Liver (tissue), 9 donors: ENCODE data around the gene CCDC77. TPM values are rescaled to one million over a fixed set of nuclear protein-coding genes. Genes with fewer than 3 reads are reported as not detected.
"Not testable (repeated sequence)": the region's sequence is repeated elsewhere in the genome, so short reads cannot be mapped to it uniquely, and the experiment has no call there.

Experiments used
- DNase-seq: peaks from one replicate; pipeline ENCODE4 v3.0.0-alpha.2; 2017; ENCODE audit warnings: low spot score
- H3K27ac ChIP-seq, 2 donors: one replicate each; pipeline ENCODE4 v1.7.0; 2013; ENCODE audit warnings: inconsistent platforms in 2 of 2, low read length in 2 of 2, control low read depth in 1 of 2, low read depth in 1 of 2, mild to moderate bottlenecking in 1 of 2
- H3K27me3 ChIP-seq, 4 donors: one replicate each; pipeline versions ENCODE4 v1.6.1 to v1.7.0; 2013; ENCODE audit warnings: low read length in 3 of 4, inconsistent platforms in 1 of 4, mild to moderate bottlenecking in 1 of 4, moderate library complexity in 1 of 4; ENCODE audit not compliant: control insufficient read depth in 4 of 4, insufficient read depth in 4 of 4
- H3K36me3 ChIP-seq, 4 donors: one replicate each; pipeline versions ENCODE4 v1.6.1 to v1.7.0; 2013; ENCODE audit warnings: low read length in 3 of 4, mild to moderate bottlenecking in 3 of 4, low read depth in 1 of 4, moderate library complexity in 1 of 4; ENCODE audit not compliant: control insufficient read depth in 4 of 4, insufficient read depth in 3 of 4
- H3K4me1 ChIP-seq, 4 donors: one replicate each; pipeline versions ENCODE4 v1.6.1 to v1.7.0; 2013; ENCODE audit warnings: low read length in 3 of 4, mild to moderate bottlenecking in 3 of 4, moderate library complexity in 1 of 4; ENCODE audit not compliant: control insufficient read depth in 4 of 4, insufficient read depth in 4 of 4
- H3K4me3 ChIP-seq, 3 donors: one replicate each; pipeline versions ENCODE4 v1.6.1 to v1.7.0; 2013; ENCODE audit warnings: low read length in 3 of 3, control low read depth in 1 of 3, low read depth in 1 of 3, mild to moderate bottlenecking in 1 of 3
- H3K9ac ChIP-seq, 2 donors: one replicate each; pipeline ENCODE4 v1.7.0; 2013; ENCODE audit warnings: low read length in 2 of 2, mild to moderate bottlenecking in 2 of 2, moderate library complexity in 2 of 2, control low read depth in 1 of 2, low read depth in 1 of 2
- H3K9me3 ChIP-seq, 4 donors: one replicate each; pipeline versions ENCODE4 v1.6.1 to v1.7.0; 2013; ENCODE audit warnings: low read length in 3 of 4; ENCODE audit not compliant: control insufficient read depth in 4 of 4
- ATF3 ChIP-seq: IDR thresholded peaks from 2 replicates; pipeline ENCODE4 v1.6.1; 2016; ENCODE audit warnings: antibody characterized with exemption
- EGR1 ChIP-seq, 2 donors: IDR thresholded peaks; 2 replicates each; pipeline ENCODE4 v1.6.1; 2016 to 2018; ENCODE audit warnings: antibody characterized with exemption in 2 of 2, low read depth in 2 of 2
- FOXA1 ChIP-seq: IDR thresholded peaks from 2 replicates; pipeline ENCODE4 v1.6.1; 2016; ENCODE audit warnings: antibody characterized with exemption
- FOXA2 ChIP-seq: IDR thresholded peaks from 2 replicates; pipeline ENCODE4 v1.6.1; 2016; ENCODE audit warnings: antibody characterized with exemption
- GABPA ChIP-seq, 2 donors: IDR thresholded peaks in 1 of 2; conservative IDR thresholded peaks in 1 of 2; 2 replicates each; pipeline ENCODE4 v1.6.1; 2016; ENCODE audit warnings: antibody characterized with exemption in 2 of 2, mild to moderate bottlenecking in 1 of 2, moderate library complexity in 1 of 2
- HNF4A ChIP-seq, 2 donors: conservative IDR thresholded peaks; 2 replicates each; pipeline ENCODE4 v1.6.1; 2016; ENCODE audit warnings: antibody characterized with exemption in 2 of 2, mild to moderate bottlenecking in 2 of 2
- HNF4G ChIP-seq: IDR thresholded peaks from 2 replicates; pipeline ENCODE4 v1.6.1; 2016; ENCODE audit warnings: antibody characterized with exemption
- JUND ChIP-seq, 2 donors: IDR thresholded peaks; 2 replicates each; pipeline ENCODE4 v1.6.1; 2016; ENCODE audit warnings: antibody characterized with exemption in 2 of 2
- NR2F2 ChIP-seq: IDR thresholded peaks from 2 replicates; pipeline ENCODE4 v1.6.1; 2016; ENCODE audit warnings: antibody characterized with exemption
- RAD21 ChIP-seq, 2 donors: IDR thresholded peaks; 2 replicates each; pipeline ENCODE4 v1.6.1; 2016; ENCODE audit warnings: antibody characterized with exemption in 2 of 2, mild to moderate bottlenecking in 2 of 2
- REST ChIP-seq: IDR thresholded peaks from 2 replicates; pipeline ENCODE4 v1.6.1; 2016; ENCODE audit warnings: antibody characterized with exemption, mild to moderate bottlenecking
- RXRA ChIP-seq, 2 donors: IDR thresholded peaks; 2 replicates each; pipeline ENCODE4 v1.6.1; 2017 to 2018; ENCODE audit warnings: antibody characterized with exemption in 2 of 2, mild to moderate bottlenecking in 1 of 2
- SP1 ChIP-seq: IDR thresholded peaks from 2 replicates; pipeline ENCODE4 v1.6.1; 2018; ENCODE audit warnings: antibody characterized with exemption, mild to moderate bottlenecking
- TAF1 ChIP-seq: conservative IDR thresholded peaks from 2 replicates; pipeline ENCODE4 v1.6.1; 2016; ENCODE audit warnings: antibody characterized with exemption, mild to moderate bottlenecking
- YY1 ChIP-seq: IDR thresholded peaks from 2 replicates; pipeline ENCODE4 v1.6.1; 2016; ENCODE audit warnings: antibody characterized with exemption, mild to moderate bottlenecking
- ZBTB33 ChIP-seq: IDR thresholded peaks from 2 replicates; pipeline ENCODE4 v1.6.1; 2016; ENCODE audit warnings: antibody characterized with exemption
- WGBS: extraction: QIAGEN DNeasy Blood & Tissue Kit; methylation state at CpG from one replicate; pipeline ENCODE4 v1.1.7; 2013; 5-methylcytosine and 5-hydroxymethylcytosine counted together
- polyA plus RNA-seq, 2 donors: library from polyadenylated mRNA; stranded (reverse) in 1 of 2; unstranded in 1 of 2; fragments of 200-250 nt in 1 of 2; fragments of >200 nt in 1 of 2; fragmentation: Nextera tagmentation in 1 of 2; extraction: Ambion mirVana in 1 of 2; gene quantifications; one replicate each; pipeline versions ENCODE4 v1.2.1 to v1.2.3, GENCODE V29; 2013 to 2015
- total RNA-seq, 2 donors: library from RNA; depleted of rRNA; stranded (reverse); fragments of >200 nt; gene quantifications; one replicate each; pipeline ENCODE4 v1.2.3, GENCODE V29; 2014
- TF ChIP-seq, protein P1 (sequence below): fragments of 150-350 bp; IDR thresholded peaks from 2 replicates; pipeline ENCODE4 v1.5.1; 2017; ENCODE audit warnings: improper control_type of control experiment, low read depth, low read length; ENCODE audit not compliant: missing input control
- TF ChIP-seq, protein P2 (sequence below): IDR thresholded peaks from 2 replicates; pipeline ENCODE4 v1.6.1; 2016; ENCODE audit warnings: antibody characterized with exemption
- donor health status: healthy.
- donor health status: healthy.
- donor health status: healthy.
- donor health status: healthy.
- donor health status: healthy.

CCDC77 gene
- total and polyA plus RNA-seq, 4 donors, result 1.2 to 4.2 (median 2.7) TPM

GRCh38 chr12:435737-436136 lies 34.3 kb downstream of the CCDC77 start:
- DNase-seq, H3K27me3 ChIP-seq, H3K4me3 ChIP-seq, H3K4me1 ChIP-seq, H3K27ac ChIP-seq, H3K9me3 ChIP-seq, H3K9ac ChIP-seq: not testable (repeated sequence)
- WGBS, result 97% methylated on average over 2 of the region's 2 CpGs
- peaks cover 2 to 15% (median 13%) of the 10 kb centered on the region in 4 donors for H3K36me3 ChIP-seq

- 56% methylated on average over 16 of the region's 16 CpGs for WGBS
- TF ChIP-seq FOXA2 (no peak), RXRA (IDR thresholded peaks at IDR 0.05) (no peak), RAD21 (IDR thresholded peaks at IDR 0.05) (peak; percentile 79 to 85), SP1 (no peak), ATF3 (no peak)
- TF ChIP-seq, protein P1, sequence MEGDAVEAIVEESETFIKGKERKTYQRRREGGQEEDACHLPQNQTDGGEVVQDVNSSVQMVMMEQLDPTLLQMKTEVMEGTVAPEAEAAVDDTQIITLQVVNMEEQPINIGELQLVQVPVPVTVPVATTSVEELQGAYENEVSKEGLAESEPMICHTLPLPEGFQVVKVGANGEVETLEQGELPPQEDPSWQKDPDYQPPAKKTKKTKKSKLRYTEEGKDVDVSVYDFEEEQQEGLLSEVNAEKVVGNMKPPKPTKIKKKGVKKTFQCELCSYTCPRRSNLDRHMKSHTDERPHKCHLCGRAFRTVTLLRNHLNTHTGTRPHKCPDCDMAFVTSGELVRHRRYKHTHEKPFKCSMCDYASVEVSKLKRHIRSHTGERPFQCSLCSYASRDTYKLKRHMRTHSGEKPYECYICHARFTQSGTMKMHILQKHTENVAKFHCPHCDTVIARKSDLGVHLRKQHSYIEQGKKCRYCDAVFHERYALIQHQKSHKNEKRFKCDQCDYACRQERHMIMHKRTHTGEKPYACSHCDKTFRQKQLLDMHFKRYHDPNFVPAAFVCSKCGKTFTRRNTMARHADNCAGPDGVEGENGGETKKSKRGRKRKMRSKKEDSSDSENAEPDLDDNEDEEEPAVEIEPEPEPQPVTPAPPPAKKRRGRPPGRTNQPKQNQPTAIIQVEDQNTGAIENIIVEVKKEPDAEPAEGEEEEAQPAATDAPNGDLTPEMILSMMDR, result peak; percentile 70
- no peaks in the 10 kb centered on the region for H3K27me3 ChIP-seq
- no peak overlapping the region for H3K4me3 ChIP-seq
- no peaks in the 10 kb centered on the region for H3K9me3 ChIP-seq
- DNase-seq, result peak; percentile 63
- H3K4me1 ChIP-seq, result peaks cover 0 to 5% (median 0%) of the 10 kb centered on the region in 4 donors
- H3K9ac ChIP-seq, result no peak overlapping the region
- peaks cover 0 to 2% (median 0%) of the 10 kb centered on the region in 4 donors for H3K36me3 ChIP-seq
- H3K27ac ChIP-seq, result no peak overlapping the region
Measured at GRCh38 chr12:442235-442884, 40.9 kb downstream of the CCDC77 start.

GRCh38 chr12:447141-447540 lies 45.7 kb downstream of the CCDC77 start:
- H3K9me3 ChIP-seq, result no peaks in the 10 kb centered on the region
- no peak for DNase-seq
- H3K9ac ChIP-seq, result no peak overlapping the region
- no peaks in the 10 kb centered on the region for H3K36me3 ChIP-seq
- H3K4me1 ChIP-seq, result peaks cover 0 to 1% (median 0%) of the 10 kb centered on the region in 4 donors
- H3K27ac ChIP-seq, result no peak overlapping the region
- no peak overlapping the region for H3K4me3 ChIP-seq
- peaks cover 0 to 4% (median 0%) of the 10 kb centered on the region in 4 donors for H3K27me3 ChIP-seq
- 94% methylated on average over 1 of the region's 1 CpG for whole genome bisulfite sequencing
- TF ChIP-seq, protein P2, sequence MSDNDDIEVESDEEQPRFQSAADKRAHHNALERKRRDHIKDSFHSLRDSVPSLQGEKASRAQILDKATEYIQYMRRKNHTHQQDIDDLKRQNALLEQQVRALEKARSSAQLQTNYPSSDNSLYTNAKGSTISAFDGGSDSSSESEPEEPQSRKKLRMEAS, result no peak
- TF ChIP-seq FOXA2 (no peak), GABPA (IDR thresholded peaks at IDR 0.05 in 1 of 2, conservative IDR thresholded peaks at IDR 0.05 in 1 of 2) (no peak), EGR1 (IDR thresholded peaks at IDR 0.05; ENCODE audit: low read depth in 2 of 2) (no peak), RXRA (IDR thresholded peaks at IDR 0.05) (no peak), HNF4A (conservative IDR thresholded peaks at IDR 0.05) (no peak), ZBTB33 (no peak), TAF1 (no peak), FOXA1 (no peak), REST (no peak), HNF4G (no peak), YY1 (no peak), ATF3 (no peak), JUND (IDR thresholded peaks at IDR 0.05) (no peak), NR2F2 (no peak)
